PC-9 (cell line): Measurements from ENCODE around the gene DHX38. TPM values are rescaled to one million over a fixed set of nuclear protein-coding genes. Genes with fewer than 3 reads are reported as not detected.

Source experiments
- BruUV-seq: library from RNA; stranded (reverse); fragments of 400-500 nt; replicated peaks from 2 replicates; lab custom pipeline; 2021; lab: Mats Ljungman, UMichigan
- CTCF ChIA-PET: fragments of 300-600 bp; sonication (Branson Sonifier 250); formaldehyde crosslinking; loops from one replicate; lab custom pipeline; 2022; ENCODE audit warnings: antibody characterized with exemption; lab: Charles Lee
- POLR2A ChIA-PET: fragments of 300-600 bp; sonication (Branson Sonifier 250); formaldehyde crosslinking; loops from one replicate; lab custom pipeline; 2022; ENCODE audit warnings: antibody characterized with exemption; ENCODE audit not compliant: unreplicated experiment; lab: Charles Lee
- DNase-seq, 2 experiments: peaks; one replicate each; pipeline versions ENCODE4 v3.0.0 to v3.0.0-alpha.2; 2015 to 2022; ENCODE audit warnings: mixed read lengths in 1 of 2
- H2AFZ ChIP-seq: fragments of 200-600 bp; sonication (generic); 2 replicates; pipeline ENCODE4 v1.8.1; 2017; ENCODE audit warnings: antibody characterized with exemption
- H3F3A ChIP-seq: fragments of 200-600 bp; sonication (generic); 2 replicates; pipeline ENCODE4 v1.8.1; 2017; ENCODE audit warnings: antibody characterized with exemption, mild to moderate bottlenecking, low read depth; ENCODE audit not compliant: insufficient read depth
- H3K27ac ChIP-seq: fragments of 200-600 bp; sonication (generic); 2 replicates; pipeline ENCODE4 v1.6.1; 2016; ENCODE audit warnings: mixed run types
- H3K27me3 ChIP-seq: fragments of 200-600 bp; sonication (generic); 2 replicates; pipeline ENCODE4 v1.6.1; 2016; ENCODE audit warnings: low read depth, mixed run types; ENCODE audit not compliant: insufficient read depth
- H3K36me3 ChIP-seq: fragments of 200-600 bp; sonication (generic); 2 replicates; pipeline ENCODE4 v1.6.1; 2016; ENCODE audit warnings: low read depth, mixed run types
- H3K4me1 ChIP-seq: fragments of 200-600 bp; sonication (generic); replicated peaks from 2 replicates; pipeline ENCODE4 v1.6.1; 2016; ENCODE audit warnings: mixed run types; ENCODE audit not compliant: insufficient read depth
- H3K4me2 ChIP-seq: fragments of 200-600 bp; sonication (generic); 2 replicates; pipeline ENCODE4 v1.6.1; 2017; ENCODE audit warnings: mixed run types
- H3K4me3 ChIP-seq: fragments of 200-600 bp; sonication (generic); 2 replicates; pipeline ENCODE4 v1.6.1; 2016; ENCODE audit warnings: mixed run types
- H3K79me2 ChIP-seq: fragments of 200-600 bp; sonication (generic); 2 replicates; pipeline ENCODE4 v1.6.1; 2017; ENCODE audit warnings: low read depth, mixed run types
- H3K9me2 ChIP-seq: fragments of 200-600 bp; sonication (generic); 2 replicates; pipeline ENCODE4 v1.8.1; 2017; ENCODE audit warnings: mild to moderate bottlenecking; ENCODE audit not compliant: insufficient read depth
- H3K9me3 ChIP-seq: fragments of 200-600 bp; sonication (generic); 2 replicates; pipeline ENCODE4 v1.8.1; 2016; ENCODE audit warnings: low read depth; ENCODE audit not compliant: insufficient read depth
- H4K20me1 ChIP-seq: fragments of 200-600 bp; sonication (generic); 2 replicates; pipeline ENCODE4 v1.8.1; 2017; ENCODE audit not compliant: insufficient read depth
- CTCF ChIP-seq: fragments of 200-600 bp; sonication (generic); conservative IDR thresholded peaks from 2 replicates; pipeline ENCODE4 v1.6.1; 2017; ENCODE audit warnings: mixed run types, antibody characterized with exemption, mild to moderate bottlenecking, moderate library complexity
- EZH2 ChIP-seq: fragments of 200-600 bp; sonication (generic); IDR thresholded peaks from 2 replicates; pipeline ENCODE4 v1.8.0; 2017; ENCODE audit warnings: antibody characterized with exemption, low read depth
- intact Hi-C: fragments of 100-400 bp; cut with micrococcal nuclease; formaldehyde crosslinking; loops from one replicate; pipeline ENCODE4 v1.10.0; 2022; ENCODE audit not compliant: unreplicated experiment
- total RNA-seq: library from RNA; stranded (reverse); gene quantifications from 2 replicates; pipeline ENCODE4 v1.2.3, GENCODE V29; 2021

Gene DHX38
- total RNA-seq, 1 experiment from 2014 or later, result 58.9 TPM

GRCh38 chr16:72110662-72111615 lies 17.3 kb downstream of the DHX38 start:
- no peaks in the 10 kb centered on the region for H4K20me1 ChIP-seq
- no peaks in the 10 kb centered on the region for H3K4me1 ChIP-seq
- H3F3A ChIP-seq, result no peaks in the 10 kb centered on the region; the same call in 1 of the 2 replicates
- H3K9me2 ChIP-seq, result no peaks in the 10 kb centered on the region
- no peak overlapping the region for H3K4me3 ChIP-seq
- no peak for DNase-seq
- POLR2A ChIA-PET, result interaction anchor here (0.6 kb wide), 1 partner anchor 387 kb away, joined by 3 read pairs; no protein-coding TSS in a partner anchor
- H3K4me2 ChIP-seq, result no peak overlapping the region
- TF ChIP-seq EZH2 (no peak), CTCF (no peak)
- H3K9me3 ChIP-seq, result no peaks in the 10 kb centered on the region
- no peak overlapping the region for H3K27ac ChIP-seq
- no peaks in the 10 kb centered on the region; the same call in 1 of the 2 replicates for H3K36me3 ChIP-seq
- H3K79me2 ChIP-seq, result no peaks in the 10 kb centered on the region
- intact Hi-C loops, result no loop called here
- no peak overlapping the region for H2AFZ ChIP-seq
- CTCF ChIA-PET, result no interaction called here
- BruUV-seq, result no TSS peak
- no peaks in the 10 kb centered on the region for H3K27me3 ChIP-seq

GRCh38 chr16:72111657-72112451 lies 18.2 kb downstream of the DHX38 start:
- intact Hi-C loops, result no loop called here
- Histone ChIP-seq H3K9me3 (no peaks in the 10 kb centered on the region), H3K4me1 (no peaks in the 10 kb centered on the region), H3K27me3 (no peaks in the 10 kb centered on the region), H3K4me3 (no peak overlapping the region), H3K36me3 (no peaks in the 10 kb centered on the region; the same call in 1 of the 2 replicates), H3K4me2 (no peak overlapping the region), H3K79me2 (no peaks in the 10 kb centered on the region), H4K20me1 (no peaks in the 10 kb centered on the region), H3K9me2 (no peaks in the 10 kb centered on the region), H3K27ac (no peak overlapping the region), H3F3A (no peaks in the 10 kb centered on the region; the same call in 1 of the 2 replicates), H2AFZ (no peak overlapping the region)
- no TSS peak for BruUV-seq
- ChIA-PET CTCF (no interaction called here), POLR2A (interaction anchor here (0.6 kb wide), 1 partner anchor 388 kb away, joined by 3 read pairs; no protein-coding TSS in a partner anchor)
- DNase-seq, result no peak
- TF ChIP-seq CTCF (no peak), EZH2 (no peak)

GRCh38 chr16:72112452-72112792 lies 18.8 kb downstream of the DHX38 start:
- Histone ChIP-seq H3K36me3 (no peaks in the 10 kb centered on the region; the same call in 1 of the 2 replicates), H3K79me2 (no peaks in the 10 kb centered on the region), H3F3A (no peaks in the 10 kb centered on the region; the same call in 1 of the 2 replicates), H3K4me2 (no peak overlapping the region), H3K27me3 (no peaks in the 10 kb centered on the region), H3K4me3 (no peak overlapping the region), H2AFZ (no peak overlapping the region), H4K20me1 (no peaks in the 10 kb centered on the region), H3K9me2 (no peaks in the 10 kb centered on the region), H3K4me1 (no peaks in the 10 kb centered on the region), H3K9me3 (no peaks in the 10 kb centered on the region), H3K27ac (no peak overlapping the region)
- ChIA-PET CTCF (no interaction called here), POLR2A (no interaction called here)
- intact Hi-C loops, result no loop called here
- no TSS peak for BruUV-seq
- no peak for DNase-seq
- TF ChIP-seq CTCF (no peak), EZH2 (no peak)
